Measurements from ENCODE around the gene INTS14. TPM values are rescaled to one million over a fixed set of nuclear protein-coding genes. Genes with fewer than 3 reads are reported as not detected.

Gene INTS14
- total and polyA plus RNA-seq, 4 donors, result 16.0 to 30.5 (median 22.0) TPM

DNA sequence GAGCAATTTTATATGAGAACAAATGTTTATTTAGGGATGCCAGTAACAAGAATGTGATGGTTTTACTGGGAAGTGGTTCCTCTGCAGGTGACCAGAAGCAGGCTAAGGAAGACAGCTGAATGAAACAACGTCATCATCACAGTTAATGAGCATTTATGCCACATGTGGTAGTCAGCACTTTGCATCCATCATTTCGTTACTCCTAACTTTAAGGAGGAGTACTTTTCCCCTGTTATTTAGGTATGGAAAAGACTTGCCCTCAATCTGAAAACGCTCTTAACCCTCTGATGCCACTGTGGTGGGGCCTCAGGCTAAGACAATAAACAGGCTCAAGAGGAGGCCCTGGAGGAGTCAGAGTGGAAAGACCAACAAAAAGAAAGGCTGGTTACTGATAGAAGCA lies 31.2 kb downstream of the INTS14 start:
- no peak overlapping the region for H3K27ac ChIP-seq (ENCODE audit: low read depth in 1 of 2, low read length in 2 of 2)
- no peaks in the 10 kb centered on the region for H3K4me1 ChIP-seq (ENCODE audit: control insufficient read depth in 1 of 2, insufficient read depth in 2 of 2, low read length in 2 of 2)
- intact Hi-C loops (cut with DNase I), result no loop called here
- peaks cover 0 to 7% of the 10 kb centered on the region in 2 donors for H3K36me3 ChIP-seq (ENCODE audit: control insufficient read depth in 1 of 2, insufficient read depth in 2 of 2, low read length in 1 of 2)
- ATAC-seq (ENCODE audit: low FRiP score) (no peak), DNase-seq (no peak)
- H3K4me3 ChIP-seq (ENCODE audit: low read length in 2 of 2), result no peak overlapping the region
- no peaks in the 10 kb centered on the region for H3K9me3 ChIP-seq (ENCODE audit: control insufficient read depth, low read length)
- WGBS, 2 donors, result 51 to 64% methylated on average over 3 of the region's 3 CpGs
- no peaks in the 10 kb centered on the region for H3K27me3 ChIP-seq (ENCODE audit: control insufficient read depth in 1 of 2, insufficient read depth in 2 of 2, low read length in 1 of 2)

DNA sequence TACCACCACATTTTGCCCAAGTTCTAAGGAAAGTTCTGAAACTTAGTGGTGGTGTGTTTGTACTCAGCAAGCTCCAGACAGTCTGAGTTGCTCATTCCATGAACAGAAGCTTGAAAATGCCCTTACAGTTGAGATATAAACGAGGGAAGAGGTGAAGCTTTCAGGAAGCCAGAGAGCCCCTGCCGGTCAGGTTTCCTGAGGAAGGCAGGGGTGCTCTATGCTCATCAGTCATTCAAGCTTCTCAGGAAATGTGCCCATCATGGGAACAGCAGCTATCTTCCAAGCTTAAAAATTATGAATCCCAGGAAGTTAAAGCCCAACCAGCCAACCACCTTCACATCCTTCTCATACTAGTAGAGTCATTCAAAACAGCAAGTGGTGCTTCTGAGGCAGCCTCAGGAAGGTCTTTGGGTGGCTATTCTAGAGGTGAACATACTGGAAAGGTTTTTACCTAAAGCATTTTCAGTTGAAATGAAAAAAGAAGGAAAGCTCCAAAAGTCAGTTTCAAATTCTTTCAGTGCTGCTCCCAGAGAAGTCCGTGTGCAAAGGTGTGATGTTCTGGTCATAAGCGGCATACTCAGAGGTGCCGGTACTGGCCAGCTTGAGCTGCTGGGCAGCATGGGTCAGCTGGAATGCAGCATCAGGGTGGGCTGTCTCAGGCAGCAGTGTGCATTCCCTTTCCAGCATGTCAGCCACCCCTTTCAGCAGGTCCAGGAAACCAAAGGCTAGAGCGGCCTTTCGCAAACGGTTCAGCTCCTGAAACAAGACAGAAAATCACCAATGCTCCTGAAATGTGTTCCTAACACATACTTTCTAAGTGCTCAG lies 31.8 kb downstream of the INTS14 start:
- Histone ChIP-seq H3K9me3 (ENCODE audit: control insufficient read depth, low read length) (no peaks in the 10 kb centered on the region), H3K4me1 (ENCODE audit: control insufficient read depth in 1 of 2, insufficient read depth in 2 of 2, low read length in 2 of 2) (no peaks in the 10 kb centered on the region), H3K27ac (ENCODE audit: low read depth in 1 of 2, low read length in 2 of 2) (no peak overlapping the region), H3K4me3 (ENCODE audit: low read length in 2 of 2) (no peak overlapping the region), H3K36me3 (ENCODE audit: control insufficient read depth in 1 of 2, insufficient read depth in 2 of 2, low read length in 1 of 2) (peaks cover 0 to 10% of the 10 kb centered on the region in 2 donors), H3K27me3 (ENCODE audit: control insufficient read depth in 1 of 2, insufficient read depth in 2 of 2, low read length in 1 of 2) (no peaks in the 10 kb centered on the region)
- intact Hi-C loops (cut with DNase I), result no loop called here
- no peak for DNase-seq
- WGBS, 2 donors, result 74 to 76% methylated on average over 8 of the region's 8 CpGs
- ATAC-seq (ENCODE audit: low FRiP score), result no peak

DNA sequence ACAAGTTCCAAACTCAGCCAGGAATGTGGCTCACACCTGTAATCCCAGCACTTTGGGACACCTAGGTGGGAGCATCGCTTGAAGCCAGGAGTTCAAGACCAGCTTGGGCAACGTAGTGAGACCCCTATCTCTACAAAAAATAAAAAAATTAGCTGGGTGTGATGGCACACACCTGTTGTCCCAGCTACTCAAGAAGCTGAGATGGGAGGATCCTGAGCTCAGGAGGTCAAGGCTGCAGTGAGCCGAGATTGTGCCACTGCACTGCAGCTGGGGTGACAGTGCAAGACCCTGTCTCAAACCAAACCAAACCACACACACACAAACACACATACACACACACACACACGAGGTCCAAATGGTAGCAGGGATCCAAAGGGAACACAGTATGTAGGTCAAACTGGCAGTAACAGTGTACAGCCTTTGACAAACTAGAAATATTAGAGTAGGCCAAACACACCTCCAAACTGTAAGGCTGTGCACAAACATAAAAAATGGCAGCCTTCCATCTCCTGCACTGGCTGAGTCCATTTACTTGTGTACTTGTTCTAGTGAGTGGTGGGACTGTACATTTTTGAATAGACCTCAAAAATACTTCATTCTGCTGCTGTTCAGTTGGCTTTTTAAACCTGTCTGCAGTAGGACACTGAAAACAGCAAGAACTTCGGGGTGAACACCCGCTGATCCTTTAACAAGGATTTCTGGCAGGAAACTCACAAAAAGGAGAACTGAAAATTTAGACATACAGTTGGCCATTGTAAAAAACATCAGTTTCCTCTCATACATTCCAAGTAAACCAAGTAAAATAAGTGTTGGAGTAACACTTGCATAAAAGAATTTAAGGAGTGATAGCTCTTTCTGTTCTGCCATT lies 33.6 kb downstream of the INTS14 start:
- intact Hi-C loops (cut with DNase I), result no loop called here
- no peak for ATAC-seq (ENCODE audit: low FRiP score)
- no peaks in the 10 kb centered on the region for H3K4me1 ChIP-seq (ENCODE audit: control insufficient read depth in 1 of 2, insufficient read depth in 2 of 2, low read length in 2 of 2)
- no peaks in the 10 kb centered on the region for H3K9me3 ChIP-seq (ENCODE audit: control insufficient read depth, low read length)
- H3K36me3 ChIP-seq (ENCODE audit: control insufficient read depth in 1 of 2, insufficient read depth in 2 of 2, low read length in 1 of 2), result peaks cover 0 to 10% of the 10 kb centered on the region in 2 donors
- no peak for DNase-seq
- H3K4me3 ChIP-seq (ENCODE audit: low read length in 2 of 2), result no peak overlapping the region
- 75 to 85% methylated on average over 6 of the region's 6 CpGs for WGBS, 2 donors
- H3K27me3 ChIP-seq (ENCODE audit: control insufficient read depth in 1 of 2, insufficient read depth in 2 of 2, low read length in 1 of 2), result no peaks in the 10 kb centered on the region
- no peak overlapping the region for H3K27ac ChIP-seq (ENCODE audit: low read depth in 1 of 2, low read length in 2 of 2)

GRCh38 chr15:65576664-65577063 lies 34.3 kb downstream of the INTS14 start:
- ATAC-seq (ENCODE audit: low FRiP score) (no peak), DNase-seq (no peak)
- intact Hi-C loops (cut with DNase I), result no loop called here
- Histone ChIP-seq H3K4me1 (ENCODE audit: control insufficient read depth in 1 of 2, insufficient read depth in 2 of 2, low read length in 2 of 2) (no peaks in the 10 kb centered on the region), H3K27me3 (ENCODE audit: control insufficient read depth in 1 of 2, insufficient read depth in 2 of 2, low read length in 1 of 2) (no peaks in the 10 kb centered on the region), H3K27ac (ENCODE audit: low read depth in 1 of 2, low read length in 2 of 2) (no peak overlapping the region), H3K9me3 (ENCODE audit: control insufficient read depth, low read length) (no peaks in the 10 kb centered on the region), H3K4me3 (ENCODE audit: low read length in 2 of 2) (no peak overlapping the region), H3K36me3 (ENCODE audit: control insufficient read depth in 1 of 2, insufficient read depth in 2 of 2, low read length in 1 of 2) (peaks cover 0 to 10% of the 10 kb centered on the region in 2 donors)
- WGBS, 2 donors, result 79 to 85% methylated on average over 1 of the region's 1 CpG

- DNase-seq, result no peak
- Histone ChIP-seq H3K4me3 (ENCODE audit: low read length in 2 of 2) (no peak overlapping the region), H3K27me3 (ENCODE audit: control insufficient read depth in 1 of 2, insufficient read depth in 2 of 2, low read length in 1 of 2) (no peaks in the 10 kb centered on the region), H3K4me1 (ENCODE audit: control insufficient read depth in 1 of 2, insufficient read depth in 2 of 2, low read length in 2 of 2) (no peaks in the 10 kb centered on the region), H3K9me3 (ENCODE audit: control insufficient read depth, low read length) (no peaks in the 10 kb centered on the region), H3K36me3 (ENCODE audit: control insufficient read depth in 1 of 2, insufficient read depth in 2 of 2, low read length in 1 of 2) (peaks cover 0 to 4% of the 10 kb centered on the region in 2 donors), H3K27ac (ENCODE audit: low read depth in 1 of 2, low read length in 2 of 2) (no peak overlapping the region)
- 94% methylated on average over 2 of the region's 2 CpGs for WGBS, 2 donors
- no peak for ATAC-seq (ENCODE audit: low FRiP score)
- intact Hi-C loops (cut with DNase I), result no loop called here
These were observed 39.0 kb downstream of the INTS14 start for GRCh38 chr15:65571971-65572370.

DNA sequence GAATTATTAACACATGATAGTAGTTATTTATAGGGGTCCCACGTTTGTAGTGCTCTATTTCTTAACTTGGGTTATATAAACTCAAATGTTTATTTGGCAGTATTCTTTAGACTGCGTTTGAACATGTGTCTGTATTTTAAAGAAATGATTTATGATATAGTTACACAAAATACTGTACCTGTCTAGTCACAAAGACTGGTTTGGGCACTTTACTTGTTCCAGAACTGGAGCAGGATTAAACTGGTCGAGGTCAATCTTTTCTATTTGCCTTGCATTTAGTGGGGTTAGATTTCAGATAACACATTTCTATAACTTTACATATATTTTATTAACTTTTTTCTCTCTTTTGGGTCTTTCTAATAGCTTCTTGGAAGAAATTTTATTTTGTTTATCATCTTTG lies 41.2 kb downstream of the INTS14 start:
- no peaks in the 10 kb centered on the region for H3K27me3 ChIP-seq (ENCODE audit: control insufficient read depth in 1 of 2, insufficient read depth in 2 of 2, low read length in 1 of 2)
- DNase-seq (no peak), ATAC-seq (ENCODE audit: low FRiP score) (no peak)
- H3K4me1 ChIP-seq (ENCODE audit: control insufficient read depth in 1 of 2, insufficient read depth in 2 of 2, low read length in 2 of 2), result no peaks in the 10 kb centered on the region
- intact Hi-C loops (cut with DNase I), result no loop called here
- H3K27ac ChIP-seq (ENCODE audit: low read depth in 1 of 2, low read length in 2 of 2), result no peak overlapping the region
- H3K4me3 ChIP-seq (ENCODE audit: low read length in 2 of 2), result no peak overlapping the region
- WGBS, 2 donors, result 71 to 73% methylated on average over 3 of the region's 3 CpGs
- H3K36me3 ChIP-seq (ENCODE audit: control insufficient read depth in 1 of 2, insufficient read depth in 2 of 2, low read length in 1 of 2), result peaks cover 0 to 4% of the 10 kb centered on the region in 2 donors
- no peaks in the 10 kb centered on the region for H3K9me3 ChIP-seq (ENCODE audit: control insufficient read depth, low read length)

- intact Hi-C loops (cut with DNase I), result no loop called here
- ATAC-seq (ENCODE audit: low FRiP score) (no peak), DNase-seq (no peak)
- H3K9me3 ChIP-seq (ENCODE audit: control insufficient read depth, low read length), result no peaks in the 10 kb centered on the region
- WGBS, 2 donors, result 90 to 97% methylated on average over 6 of the region's 6 CpGs
- no peak overlapping the region for H3K27ac ChIP-seq (ENCODE audit: low read depth in 1 of 2, low read length in 2 of 2)
- H3K4me3 ChIP-seq (ENCODE audit: low read length in 2 of 2), result no peak overlapping the region
- H3K4me1 ChIP-seq (ENCODE audit: control insufficient read depth in 1 of 2, insufficient read depth in 2 of 2, low read length in 2 of 2), result no peaks in the 10 kb centered on the region
- H3K27me3 ChIP-seq (ENCODE audit: control insufficient read depth in 1 of 2, insufficient read depth in 2 of 2, low read length in 1 of 2), result no peaks in the 10 kb centered on the region
- peaks cover 4 to 10% of the 10 kb centered on the region in 2 donors for H3K36me3 ChIP-seq (ENCODE audit: control insufficient read depth in 1 of 2, insufficient read depth in 2 of 2, low read length in 1 of 2)
These were observed 49.0 kb downstream of the INTS14 start for GRCh38 chr15:65561934-65562333.

DNA sequence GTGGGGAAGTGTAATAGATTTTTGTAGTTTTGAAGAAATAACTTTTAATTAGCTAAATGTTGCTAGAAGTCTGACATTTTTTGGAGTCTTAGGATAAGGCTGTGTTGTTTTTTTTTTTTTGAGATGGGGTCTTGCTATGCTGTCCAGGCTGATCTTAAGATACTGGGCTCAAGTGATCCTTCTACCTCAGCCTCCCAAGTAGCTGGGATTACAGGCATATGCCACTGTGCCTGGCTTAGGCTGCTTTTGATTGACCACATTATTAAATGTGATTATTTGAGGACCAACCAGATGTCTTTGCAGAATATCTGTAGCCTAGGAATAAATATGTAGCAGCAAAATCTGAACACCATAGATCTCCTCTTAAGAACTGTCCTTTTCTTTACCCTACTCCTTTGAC lies 51.0 kb downstream of the INTS14 start:
- ATAC-seq (ENCODE audit: low FRiP score), result no peak
- Histone ChIP-seq H3K36me3 (ENCODE audit: control insufficient read depth in 1 of 2, insufficient read depth in 2 of 2, low read length in 1 of 2) (peaks cover 10 to 13% of the 10 kb centered on the region in 2 donors), H3K27me3 (ENCODE audit: control insufficient read depth in 1 of 2, insufficient read depth in 2 of 2, low read length in 1 of 2) (no peaks in the 10 kb centered on the region), H3K4me1 (ENCODE audit: control insufficient read depth in 1 of 2, insufficient read depth in 2 of 2, low read length in 2 of 2) (no peaks in the 10 kb centered on the region), H3K27ac (ENCODE audit: low read depth in 1 of 2, low read length in 2 of 2) (no peak overlapping the region), H3K4me3 (ENCODE audit: low read length in 2 of 2) (no peak overlapping the region), H3K9me3 (ENCODE audit: control insufficient read depth, low read length) (no peaks in the 10 kb centered on the region)
- intact Hi-C loops (cut with DNase I), result no loop called here
- DNase-seq, result no peak

Measured in aorta (tissue), 5 donors.